T-helper 2 cell treated with Interferon-gamma antibody and Interleukin-4, amounts not matched to agents 5 μg/mL and 100 μg/mL, for 36 hours (primary cell): ENCODE data around the gene CYP2B6.
"Not testable (repeated sequence)": the region's sequence is repeated elsewhere in the genome, so short reads cannot be mapped to it uniquely, and the experiment has no call there.

Source experiments
- DNase-seq: peaks from one replicate; pipeline ENCODE4 v3.0.0; 2021; ENCODE audit warnings: low spot score
- H3K27ac Mint-ChIP-seq: one replicate; pipeline ENCODE4 v1.8.0; 2021; ENCODE audit warnings: mild to moderate bottlenecking, mixed read lengths
- H3K27me3 Mint-ChIP-seq: one replicate; pipeline ENCODE4 v1.8.0; 2021; ENCODE audit warnings: low read depth, mixed read lengths
- H3K36me3 Mint-ChIP-seq: one replicate; pipeline ENCODE4 v1.8.0; 2021; ENCODE audit warnings: low read depth, mixed read lengths
- H3K4me1 Mint-ChIP-seq: one replicate; pipeline ENCODE4 v1.8.0; 2021; ENCODE audit warnings: low read depth, mixed read lengths
- H3K4me3 Mint-ChIP-seq: one replicate; pipeline ENCODE4 v1.8.0; 2022; ENCODE audit warnings: mild to moderate bottlenecking, moderate library complexity, mixed read lengths
- H3K9me3 Mint-ChIP-seq: one replicate; pipeline ENCODE4 v1.8.0; 2021; ENCODE audit warnings: mixed read lengths

Gene CYP2B6

GRCh38 chr19:41030651-41031050 is 39.6 kb downstream of the CYP2B6 start:
- H3K36me3 Mint-ChIP-seq: no peaks in the 10 kb centered on the region
- H3K4me3 Mint-ChIP-seq: no peak overlapping the region
- DNase-seq: no peak
- peaks cover 23% of the 10 kb centered on the region for H3K27me3 Mint-ChIP-seq
- no peaks in the 10 kb centered on the region for H3K9me3 Mint-ChIP-seq
- H3K4me1 Mint-ChIP-seq: no peaks in the 10 kb centered on the region
- no peak overlapping the region for H3K27ac Mint-ChIP-seq

- no peak overlapping the region for H3K4me3 Mint-ChIP-seq
- no peaks in the 10 kb centered on the region for H3K36me3 Mint-ChIP-seq
- DNase-seq: no peak
- peaks cover 17% of the 10 kb centered on the region for H3K27me3 Mint-ChIP-seq
- no peaks in the 10 kb centered on the region for H3K4me1 Mint-ChIP-seq
- H3K9me3 Mint-ChIP-seq: no peaks in the 10 kb centered on the region
- no peak overlapping the region for H3K27ac Mint-ChIP-seq
Observed at GRCh38 chr19:41031916-41032315, 40.8 kb downstream of the CYP2B6 start.

DNA sequence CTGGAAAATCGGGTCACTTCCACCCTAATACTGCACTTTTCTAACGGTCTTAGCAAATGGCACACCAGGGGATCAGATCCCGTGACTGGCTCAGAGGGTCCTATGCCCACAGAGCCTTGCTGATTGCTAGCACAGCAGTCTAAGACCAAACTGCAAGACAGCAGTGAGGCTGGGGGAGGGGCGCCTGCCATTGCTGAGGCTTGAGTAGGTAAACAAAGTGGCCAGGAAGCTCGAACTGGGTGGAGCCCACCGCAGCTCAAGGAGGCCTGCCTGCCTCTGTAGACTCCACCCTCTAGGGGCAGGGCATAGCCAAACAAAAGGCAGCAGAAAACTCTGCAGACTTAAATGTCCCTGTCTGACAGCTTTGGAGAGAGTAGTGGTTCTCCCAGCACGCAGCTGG is 42.2 kb downstream of the CYP2B6 start:
- peaks cover 24% of the 10 kb centered on the region for H3K27me3 Mint-ChIP-seq
- H3K9me3 Mint-ChIP-seq, H3K36me3 Mint-ChIP-seq, H3K4me3 Mint-ChIP-seq, H3K27ac Mint-ChIP-seq, DNase-seq, H3K4me1 Mint-ChIP-seq: not testable (repeated sequence)

DNA sequence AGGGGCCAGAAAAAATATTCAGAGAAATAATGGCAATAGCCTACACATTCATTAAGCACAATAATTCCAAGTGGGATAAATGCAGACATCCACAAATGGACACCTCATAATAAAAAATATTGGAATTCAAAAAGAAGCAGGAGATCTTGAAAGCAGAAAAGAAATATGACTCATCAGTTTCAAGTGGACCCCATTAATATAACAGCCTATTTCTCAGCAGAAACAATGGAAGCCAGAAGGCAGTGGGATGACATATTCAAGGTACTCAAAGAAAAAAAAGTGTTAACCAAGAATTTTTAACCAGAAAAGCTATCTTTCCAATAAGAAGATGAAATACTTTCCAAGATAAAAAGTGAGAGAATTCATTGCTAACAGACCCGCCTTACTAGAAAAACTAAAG is 48.7 kb downstream of the CYP2B6 start:
- Mint-ChIP-seq H3K36me3 (no peaks in the 10 kb centered on the region), H3K9me3 (no peaks in the 10 kb centered on the region)

GRCh38 chr19:41045095-41045494 is 54.0 kb downstream of the CYP2B6 start:
- H3K27ac Mint-ChIP-seq, H3K36me3 Mint-ChIP-seq, H3K9me3 Mint-ChIP-seq, DNase-seq, H3K4me3 Mint-ChIP-seq, H3K4me1 Mint-ChIP-seq, H3K27me3 Mint-ChIP-seq: not testable (repeated sequence)

More for the DNA sequence above, 48.7 kb downstream of the CYP2B6 start:
- H3K4me3 Mint-ChIP-seq: no peak overlapping the region
- peaks cover 19% of the 10 kb centered on the region for H3K27me3 Mint-ChIP-seq
- no peak overlapping the region for H3K27ac Mint-ChIP-seq
- no peak for DNase-seq
- no peaks in the 10 kb centered on the region for H3K4me1 Mint-ChIP-seq

- Mint-ChIP-seq H3K27me3 (peaks cover 4% of the 10 kb centered on the region), H3K27ac (no peak overlapping the region), H3K4me3 (no peak overlapping the region), H3K4me1 (no peaks in the 10 kb centered on the region), H3K36me3 (no peaks in the 10 kb centered on the region), H3K9me3 (no peaks in the 10 kb centered on the region)
- DNase-seq: no peak
Observed at GRCh38 chr19:41050426-41050825, 59.3 kb downstream of the CYP2B6 start.

GRCh38 chr19:41052162-41052561 is 61.1 kb downstream of the CYP2B6 start:
- not testable (repeated sequence) for DNase-seq, H3K4me3 Mint-ChIP-seq, H3K27ac Mint-ChIP-seq, H3K4me1 Mint-ChIP-seq, H3K9me3 Mint-ChIP-seq, H3K27me3 Mint-ChIP-seq, H3K36me3 Mint-ChIP-seq

DNA sequence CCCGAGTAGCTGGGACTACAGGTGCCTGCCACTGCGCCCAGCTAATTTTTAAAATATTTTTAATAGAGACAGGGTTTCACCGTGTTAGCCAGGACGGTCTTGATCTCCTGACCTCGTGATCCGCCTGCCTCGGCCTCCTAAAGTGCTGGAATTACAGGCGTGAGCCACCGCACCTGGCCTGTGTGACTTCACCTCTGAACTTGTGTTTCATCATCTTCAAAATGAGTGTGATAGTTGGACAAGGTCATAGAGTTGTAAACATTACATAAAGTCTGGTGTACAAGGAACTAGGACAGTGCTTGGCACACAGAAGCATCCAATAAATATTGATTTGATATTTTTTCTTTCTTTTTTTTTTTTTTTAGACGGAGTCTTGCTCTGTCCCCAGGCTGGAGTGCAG is 62.2 kb downstream of the CYP2B6 start:
- H3K9me3 Mint-ChIP-seq, H3K4me1 Mint-ChIP-seq, DNase-seq, H3K36me3 Mint-ChIP-seq, H3K27ac Mint-ChIP-seq, H3K4me3 Mint-ChIP-seq: not testable (repeated sequence)
- peaks cover 11% of the 10 kb centered on the region for H3K27me3 Mint-ChIP-seq

- peaks cover 18% of the 10 kb centered on the region for H3K27me3 Mint-ChIP-seq
- peaks cover 3% of the 10 kb centered on the region for H3K4me1 Mint-ChIP-seq
- no peaks in the 10 kb centered on the region for H3K9me3 Mint-ChIP-seq
- H3K27ac Mint-ChIP-seq: no peak overlapping the region
- no peak for DNase-seq
- no peak overlapping the region for H3K4me3 Mint-ChIP-seq
- H3K36me3 Mint-ChIP-seq: no peaks in the 10 kb centered on the region
Observed at GRCh38 chr19:41064974-41065569, 74.0 kb downstream of the CYP2B6 start.
